Loucy (cell line): Measurements from ENCODE around the gene CD44.

Experiments used
- H2AFZ ChIP-seq: fragments of 200-600 bp; sonication (generic); 2 replicates; pipeline ENCODE4 v1.6.0; 2016; ENCODE audit warnings: antibody characterized with exemption, mild to moderate bottlenecking, low read length, moderate library complexity
- H3F3A ChIP-seq: fragments of 200-600 bp; 2 replicates; pipeline ENCODE4 v1.6.0; 2016; ENCODE audit warnings: antibody characterized with exemption, low read depth, mild to moderate bottlenecking
- H3K27me3 ChIP-seq: fragments of 200-600 bp; sonication (generic); 2 replicates; pipeline ENCODE4 v1.6.1; 2014; ENCODE audit warnings: low read length, mild to moderate bottlenecking; ENCODE audit not compliant: insufficient read depth, poor library complexity, severe bottlenecking
- H3K36me3 ChIP-seq: fragments of 200-600 bp; sonication (generic); 2 replicates; pipeline ENCODE4 v1.6.1; 2016; ENCODE audit warnings: low read length; ENCODE audit not compliant: insufficient read depth
- H3K4me1 ChIP-seq: fragments of 200-600 bp; sonication (generic); 2 replicates; pipeline ENCODE4 v1.5.1; 2014; ENCODE audit warnings: low read length, mild to moderate bottlenecking; ENCODE audit not compliant: insufficient read depth, poor library complexity, severe bottlenecking
- H3K4me2 ChIP-seq: fragments of 200-600 bp; sonication (generic); 2 replicates; pipeline ENCODE4 v1.6.0; 2014; ENCODE audit warnings: antibody characterized with exemption, low read length, low read depth, mild to moderate bottlenecking; ENCODE audit not compliant: poor library complexity, severe bottlenecking
- H3K4me3 ChIP-seq: fragments of 200-600 bp; sonication (generic); 2 replicates; pipeline ENCODE4 v1.5.1; 2014; ENCODE audit warnings: low read length, mild to moderate bottlenecking, mixed read lengths; ENCODE audit not compliant: poor library complexity, severe bottlenecking
- H3K79me2 ChIP-seq: fragments of 200-600 bp; sonication (generic); 2 replicates; pipeline ENCODE4 v1.6.1; 2014; ENCODE audit warnings: low read length; ENCODE audit not compliant: insufficient read depth
- H3K9ac ChIP-seq: fragments of 200-600 bp; sonication (generic); 2 replicates; pipeline ENCODE4 v1.6.0; 2014; ENCODE audit warnings: mild to moderate bottlenecking, low read depth, low read length, moderate library complexity; ENCODE audit not compliant: poor library complexity, severe bottlenecking
- H3K9me2 ChIP-seq: fragments of 200-600 bp; sonication (generic); replicated peaks from 2 replicates; pipeline ENCODE4 v1.6.1; 2016; ENCODE audit warnings: low read depth, low read length, mixed read lengths
- H3K9me3 ChIP-seq: fragments of 200-600 bp; sonication (generic); 2 replicates; pipeline ENCODE4 v1.6.1; 2014; ENCODE audit warnings: mild to moderate bottlenecking, antibody characterized with exemption, low read length, low read depth; ENCODE audit not compliant: insufficient read depth
- H4K20me1 ChIP-seq: fragments of 200-600 bp; sonication (generic); 2 replicates; pipeline ENCODE4 v1.6.0; 2014; ENCODE audit warnings: antibody characterized with exemption, low read length, mild to moderate bottlenecking; ENCODE audit not compliant: insufficient read depth, poor library complexity, severe bottlenecking
- EZH2phosphoT487 ChIP-seq: fragments of 200-600 bp; IDR thresholded peaks from 2 replicates; pipeline ENCODE4 v1.6.1; 2018; ENCODE audit warnings: antibody characterized with exemption, mild to moderate bottlenecking, moderate library complexity, borderline replicate concordance
- TF ChIP-seq, protein P1 (sequence below): fragments of 200-600 bp; sonication (generic); conservative IDR thresholded peaks from 2 replicates; pipeline ENCODE4 v1.5.1; 2014; ENCODE audit warnings: mild to moderate bottlenecking, antibody characterized with exemption, low read length

CD44 gene

GRCh38 chr11:35144136-35144741, 5.3 kb downstream of the CD44 start:
- Histone ChIP-seq H3K9ac (peak overlapping the region; percentile 99), H3K9me3 (no peaks in the 10 kb centered on the region), H3K4me3 (peak overlapping the region; percentile 92), H3K27me3 (no peaks in the 10 kb centered on the region), H3K36me3 (no peaks in the 10 kb centered on the region), H3K4me2 (peak overlapping the region; percentile 97), H3F3A (no peaks in the 10 kb centered on the region), H3K4me1 (peaks cover 85% of the 10 kb centered on the region), H2AFZ (no peak overlapping the region), H4K20me1 (peaks cover 80% of the 10 kb centered on the region), H3K79me2 (peaks cover 100% of the 10 kb centered on the region), H3K9me2 (no peaks in the 10 kb centered on the region)
- TF ChIP-seq EZH2phosphoT487, result no peak
- TF ChIP-seq, protein P1, sequence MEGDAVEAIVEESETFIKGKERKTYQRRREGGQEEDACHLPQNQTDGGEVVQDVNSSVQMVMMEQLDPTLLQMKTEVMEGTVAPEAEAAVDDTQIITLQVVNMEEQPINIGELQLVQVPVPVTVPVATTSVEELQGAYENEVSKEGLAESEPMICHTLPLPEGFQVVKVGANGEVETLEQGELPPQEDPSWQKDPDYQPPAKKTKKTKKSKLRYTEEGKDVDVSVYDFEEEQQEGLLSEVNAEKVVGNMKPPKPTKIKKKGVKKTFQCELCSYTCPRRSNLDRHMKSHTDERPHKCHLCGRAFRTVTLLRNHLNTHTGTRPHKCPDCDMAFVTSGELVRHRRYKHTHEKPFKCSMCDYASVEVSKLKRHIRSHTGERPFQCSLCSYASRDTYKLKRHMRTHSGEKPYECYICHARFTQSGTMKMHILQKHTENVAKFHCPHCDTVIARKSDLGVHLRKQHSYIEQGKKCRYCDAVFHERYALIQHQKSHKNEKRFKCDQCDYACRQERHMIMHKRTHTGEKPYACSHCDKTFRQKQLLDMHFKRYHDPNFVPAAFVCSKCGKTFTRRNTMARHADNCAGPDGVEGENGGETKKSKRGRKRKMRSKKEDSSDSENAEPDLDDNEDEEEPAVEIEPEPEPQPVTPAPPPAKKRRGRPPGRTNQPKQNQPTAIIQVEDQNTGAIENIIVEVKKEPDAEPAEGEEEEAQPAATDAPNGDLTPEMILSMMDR, result no peak

- peaks cover 86% of the 10 kb centered on the region for H3K4me1 ChIP-seq
- H3K27me3 ChIP-seq, result no peaks in the 10 kb centered on the region
- H3F3A ChIP-seq, result no peaks in the 10 kb centered on the region
- H3K4me3 ChIP-seq, result peak overlapping the region; percentile 92
- H3K36me3 ChIP-seq, result no peaks in the 10 kb centered on the region
- no peaks in the 10 kb centered on the region for H3K9me2 ChIP-seq
- TF ChIP-seq EZH2phosphoT487, result no peak
- TF ChIP-seq, protein P1, result no peak
- peak overlapping the region; percentile 99 for H3K9ac ChIP-seq
- no peaks in the 10 kb centered on the region for H3K9me3 ChIP-seq
- H3K79me2 ChIP-seq, result peaks cover 100% of the 10 kb centered on the region
- peak overlapping the region; percentile 97 for H3K4me2 ChIP-seq
- H2AFZ ChIP-seq, result no peak overlapping the region
- H4K20me1 ChIP-seq, result peaks cover 82% of the 10 kb centered on the region
These were observed 5.8 kb downstream of the CD44 start for GRCh38 chr11:35144806-35145205.

DNA sequence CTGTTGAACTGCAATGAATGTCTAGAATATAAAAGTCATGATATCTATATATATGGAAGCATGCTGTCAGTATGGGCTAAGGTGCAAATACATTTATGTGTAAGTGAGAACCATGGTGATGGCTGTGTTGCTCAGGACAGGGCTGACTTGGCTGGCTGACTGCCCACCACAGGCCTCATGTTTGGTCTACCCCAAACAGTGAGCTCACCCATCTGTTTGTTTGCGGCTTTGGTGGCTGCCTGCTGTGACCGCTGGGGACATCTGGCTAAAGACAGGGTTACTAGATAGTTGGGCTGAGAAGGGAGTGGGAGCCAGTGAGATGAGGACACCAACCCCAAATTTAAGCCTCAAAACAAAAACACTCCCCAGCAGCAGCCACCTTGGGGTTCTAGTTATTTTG, 6.3 kb downstream of the CD44 start:
- TF ChIP-seq, protein P1, result no peak
- Histone ChIP-seq H3K4me2 (peak overlapping the region; percentile 97), H3K27me3 (no peaks in the 10 kb centered on the region), H2AFZ (no peak overlapping the region), H3F3A (no peaks in the 10 kb centered on the region), H3K9me3 (no peaks in the 10 kb centered on the region), H3K9ac (peak overlapping the region; percentile 99), H3K79me2 (peaks cover 100% of the 10 kb centered on the region), H4K20me1 (peaks cover 82% of the 10 kb centered on the region), H3K4me1 (peaks cover 86% of the 10 kb centered on the region), H3K9me2 (no peaks in the 10 kb centered on the region), H3K36me3 (no peaks in the 10 kb centered on the region), H3K4me3 (peak overlapping the region; percentile 92)
